MM.1S (cell line): ENCODE measurements around the gene DISP3.

ENCODE experiments used
- DNase-seq: peaks from one replicate; pipeline ENCODE4 v3.0.0-alpha.2; 2015
- H2AFZ ChIP-seq: fragments of 300-600 bp; sonication (generic); 2 replicates; pipeline ENCODE4 v1.6.0; 2016; ENCODE audit warnings: antibody characterized with exemption, low read length
- H3F3A ChIP-seq: fragments of 300-600 bp; sonication (generic); 2 replicates; pipeline ENCODE4 v1.6.1; 2016; ENCODE audit warnings: mild to moderate bottlenecking, antibody characterized with exemption, low read length, moderate library complexity, mixed read lengths; ENCODE audit not compliant: insufficient read depth
- H3K27ac ChIP-seq: fragments of 300-600 bp; sonication (generic); 2 replicates; pipeline ENCODE4 v1.5.1; 2016; ENCODE audit warnings: mild to moderate bottlenecking, low read length
- H3K27me3 ChIP-seq: fragments of 300-600 bp; sonication (generic); replicated peaks from 2 replicates; pipeline ENCODE4 v1.6.0; 2016; ENCODE audit warnings: low read length; ENCODE audit not compliant: insufficient read depth
- H3K36me3 ChIP-seq: fragments of 300-600 bp; sonication (generic); replicated peaks from 2 replicates; pipeline ENCODE4 v1.6.1; 2016; ENCODE audit warnings: mild to moderate bottlenecking, low read length, mixed read lengths; ENCODE audit not compliant: insufficient read depth
- H3K4me1 ChIP-seq: fragments of 300-600 bp; sonication (generic); 2 replicates; pipeline ENCODE4 v1.6.1; 2016; ENCODE audit warnings: low read length, mixed read lengths
- H3K4me2 ChIP-seq: fragments of 300-600 bp; sonication (generic); 2 replicates; pipeline ENCODE4 v1.6.0; 2016; ENCODE audit warnings: low read depth, low read length
- H3K4me3 ChIP-seq: fragments of 300-600 bp; sonication (generic); 2 replicates; pipeline ENCODE4 v1.5.1; 2016; ENCODE audit warnings: low read length, mixed read lengths
- H3K79me2 ChIP-seq: fragments of 300-600 bp; sonication (generic); 2 replicates; pipeline ENCODE4 v1.6.1; 2016; ENCODE audit warnings: mixed run types, low read length, mixed read lengths
- H3K9ac ChIP-seq: fragments of 300-600 bp; sonication (generic); 2 replicates; pipeline ENCODE4 v1.6.1; 2016; ENCODE audit warnings: low read length, mixed read lengths
- H3K9me2 ChIP-seq: fragments of 300-600 bp; sonication (generic); replicated peaks from 2 replicates; pipeline ENCODE4 v1.6.1; 2016; ENCODE audit warnings: mild to moderate bottlenecking, low read length, mixed read lengths; ENCODE audit not compliant: insufficient read depth
- H3K9me3 ChIP-seq: fragments of 300-600 bp; sonication (generic); replicated peaks from 2 replicates; pipeline ENCODE4 v1.6.1; 2016; ENCODE audit warnings: mild to moderate bottlenecking, low read length, mixed read lengths; ENCODE audit not compliant: insufficient read depth
- H4K20me1 ChIP-seq: fragments of 300-600 bp; sonication (generic); 2 replicates; pipeline ENCODE4 v1.6.1; 2016; ENCODE audit warnings: mild to moderate bottlenecking, low read length, moderate library complexity, mixed read lengths; ENCODE audit not compliant: insufficient read depth
- EZH2 ChIP-seq: fragments of 300-600 bp; sonication (generic); optimal IDR thresholded peaks from 2 replicates; pipeline ENCODE3; 2017; ENCODE audit warnings: low read depth, mild to moderate bottlenecking, antibody characterized with exemption, low read length, mixed read lengths
- EZH2phosphoT487 ChIP-seq: fragments of 300-600 bp; sonication (generic); IDR thresholded peaks from 2 replicates; pipeline ENCODE4 v1.6.1; 2018; ENCODE audit warnings: antibody characterized with exemption, low read length
- TF ChIP-seq, protein P1 (sequence below): fragments of 300-600 bp; sonication (generic); IDR thresholded peaks from 2 replicates; pipeline ENCODE4 v1.5.1; 2016; ENCODE audit warnings: antibody characterized with exemption, low read length, mixed read lengths

The DISP3 gene

GRCh38 chr1:11525516-11525915 lies 46.6 kb downstream of the DISP3 start:
- Histone ChIP-seq H3K36me3 (no peaks in the 10 kb centered on the region), H3K4me3 (no peak overlapping the region), H2AFZ (no peak overlapping the region), H3K27ac (no peak overlapping the region), H3K9me2 (no peaks in the 10 kb centered on the region), H3K9me3 (no peaks in the 10 kb centered on the region), H3K27me3 (peaks cover 54% of the 10 kb centered on the region), H4K20me1 (no peaks in the 10 kb centered on the region), H3K9ac (no peak overlapping the region), H3K4me1 (no peaks in the 10 kb centered on the region), H3K79me2 (no peaks in the 10 kb centered on the region), H3K4me2 (no peak overlapping the region), H3F3A (no peaks in the 10 kb centered on the region)
- no peak for DNase-seq
- no peak for TF ChIP-seq EZH2phosphoT487

- no peaks in the 10 kb centered on the region for H3K9me3 ChIP-seq
- no peaks in the 10 kb centered on the region for H3K36me3 ChIP-seq
- no peaks in the 10 kb centered on the region for H4K20me1 ChIP-seq
- H3F3A ChIP-seq = no peaks in the 10 kb centered on the region
- no peaks in the 10 kb centered on the region for H3K9me2 ChIP-seq
- H3K27ac ChIP-seq = no peak overlapping the region
- no peak for TF ChIP-seq EZH2
- TF ChIP-seq, protein P1, sequence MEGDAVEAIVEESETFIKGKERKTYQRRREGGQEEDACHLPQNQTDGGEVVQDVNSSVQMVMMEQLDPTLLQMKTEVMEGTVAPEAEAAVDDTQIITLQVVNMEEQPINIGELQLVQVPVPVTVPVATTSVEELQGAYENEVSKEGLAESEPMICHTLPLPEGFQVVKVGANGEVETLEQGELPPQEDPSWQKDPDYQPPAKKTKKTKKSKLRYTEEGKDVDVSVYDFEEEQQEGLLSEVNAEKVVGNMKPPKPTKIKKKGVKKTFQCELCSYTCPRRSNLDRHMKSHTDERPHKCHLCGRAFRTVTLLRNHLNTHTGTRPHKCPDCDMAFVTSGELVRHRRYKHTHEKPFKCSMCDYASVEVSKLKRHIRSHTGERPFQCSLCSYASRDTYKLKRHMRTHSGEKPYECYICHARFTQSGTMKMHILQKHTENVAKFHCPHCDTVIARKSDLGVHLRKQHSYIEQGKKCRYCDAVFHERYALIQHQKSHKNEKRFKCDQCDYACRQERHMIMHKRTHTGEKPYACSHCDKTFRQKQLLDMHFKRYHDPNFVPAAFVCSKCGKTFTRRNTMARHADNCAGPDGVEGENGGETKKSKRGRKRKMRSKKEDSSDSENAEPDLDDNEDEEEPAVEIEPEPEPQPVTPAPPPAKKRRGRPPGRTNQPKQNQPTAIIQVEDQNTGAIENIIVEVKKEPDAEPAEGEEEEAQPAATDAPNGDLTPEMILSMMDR = no peak
- no peak for TF ChIP-seq EZH2phosphoT487
- H3K9ac ChIP-seq = no peak overlapping the region
- H3K4me2 ChIP-seq = no peak overlapping the region
- no peak for DNase-seq
- no peak overlapping the region for H3K4me3 ChIP-seq
- no peaks in the 10 kb centered on the region for H3K4me1 ChIP-seq
- peaks cover 58% of the 10 kb centered on the region for H3K27me3 ChIP-seq
- no peak overlapping the region for H2AFZ ChIP-seq
- H3K79me2 ChIP-seq = no peaks in the 10 kb centered on the region
Observed at GRCh38 chr1:11526071-11526895, 47.3 kb downstream of the DISP3 start.

DNA sequence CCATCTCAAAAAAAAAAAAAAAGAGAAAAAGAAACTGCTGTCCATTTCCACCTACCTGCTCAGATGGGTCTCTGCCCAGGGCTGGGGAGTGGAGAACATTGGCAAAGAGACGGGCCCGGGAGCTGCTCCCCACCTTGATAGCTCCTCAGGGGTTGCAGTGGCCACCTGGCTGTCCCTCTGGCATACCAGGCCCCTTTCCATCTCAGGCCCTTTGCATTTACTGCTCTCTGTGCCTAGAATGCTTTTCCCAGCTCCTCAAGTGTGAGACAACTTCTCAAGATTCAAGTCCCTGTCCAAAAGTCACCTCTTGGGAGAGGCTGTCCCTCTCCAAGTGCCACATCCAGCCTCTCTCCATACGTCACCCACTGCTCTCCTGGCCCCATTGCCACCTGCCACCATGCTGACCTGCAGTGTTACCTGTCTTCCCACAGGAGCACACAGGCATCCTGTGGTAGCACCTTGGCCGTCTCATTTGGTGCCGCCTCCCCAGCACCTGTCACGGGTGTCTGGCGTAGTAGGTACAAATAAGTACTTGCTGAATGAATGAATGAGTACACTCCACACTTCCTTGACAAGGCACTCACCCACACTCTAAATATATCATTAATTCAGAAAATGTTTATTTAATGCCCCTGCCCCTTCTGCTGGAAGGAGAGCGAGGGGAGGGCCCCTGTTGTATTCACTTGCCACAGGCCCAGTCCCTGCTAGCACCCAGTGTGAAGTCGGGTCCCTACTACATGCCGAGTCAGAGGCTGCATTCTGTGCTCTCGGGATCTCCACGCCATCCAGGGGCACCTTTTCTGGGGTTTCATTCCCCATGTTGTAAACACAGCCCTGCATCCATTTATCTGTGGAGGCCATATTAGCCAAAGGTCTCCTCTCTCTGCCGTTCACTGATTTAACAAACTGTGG lies 48.8 kb downstream of the DISP3 start:
- Histone ChIP-seq H3K9me2 (no peaks in the 10 kb centered on the region), H3K36me3 (no peaks in the 10 kb centered on the region), H3K27ac (no peak overlapping the region), H3K4me2 (no peak overlapping the region), H3K27me3 (peaks cover 69% of the 10 kb centered on the region), H3K4me3 (no peak overlapping the region), H3K9me3 (no peaks in the 10 kb centered on the region), H4K20me1 (no peaks in the 10 kb centered on the region), H3K9ac (no peak overlapping the region), H3F3A (no peaks in the 10 kb centered on the region), H3K4me1 (no peaks in the 10 kb centered on the region), H3K79me2 (no peaks in the 10 kb centered on the region), H2AFZ (no peak overlapping the region)
- no peak for DNase-seq
- TF ChIP-seq EZH2 = no peak
- no peak for TF ChIP-seq EZH2phosphoT487
- TF ChIP-seq, protein P1 = no peak
